ENCODE data around the gene CHN2.

Gene CHN2

GRCh38 chr7:29265208-29265923 is 70.8 kb downstream of the CHN2 start:
- FAIRE-seq (no peak), DNase-seq (ENCODE audit: insufficient read length) (no peak)
- TF ChIP-seq POLR2A (IDR thresholded peaks at IDR 0.05; ENCODE audit: low read depth, low read length) = no peak
- no peak for TF ChIP-seq TAF1 (IDR thresholded peaks at IDR 0.05; ENCODE audit: borderline replicate concordance, low read depth, low read length)
- no peak for TF ChIP-seq POLR2AphosphoS5 (IDR thresholded peaks at IDR 0.05; ENCODE audit: low read depth, low read length)

GRCh38 chr7:29269935-29270334 is 75.4 kb downstream of the CHN2 start:
- no peak for DNase-seq (ENCODE audit: insufficient read length)
- FAIRE-seq = no peak
- TF ChIP-seq POLR2A (IDR thresholded peaks at IDR 0.05; ENCODE audit: low read depth, low read length) (no peak), POLR2AphosphoS5 (IDR thresholded peaks at IDR 0.05; ENCODE audit: low read depth, low read length) (no peak), TAF1 (IDR thresholded peaks at IDR 0.05; ENCODE audit: borderline replicate concordance, low read depth, low read length) (no peak)

GRCh38 chr7:29270594-29271318 is 76.2 kb downstream of the CHN2 start:
- TF ChIP-seq TAF1 (IDR thresholded peaks at IDR 0.05; ENCODE audit: borderline replicate concordance, low read depth, low read length) (no peak), POLR2A (IDR thresholded peaks at IDR 0.05; ENCODE audit: low read depth, low read length) (no peak), POLR2AphosphoS5 (IDR thresholded peaks at IDR 0.05; ENCODE audit: low read depth, low read length) (no peak)
- DNase-seq (ENCODE audit: insufficient read length) (no peak), FAIRE-seq (no peak)

- no peak for DNase-seq (ENCODE audit: insufficient read length)
- TF ChIP-seq POLR2A (IDR thresholded peaks at IDR 0.05; ENCODE audit: low read depth, low read length) (no peak), POLR2AphosphoS5 (IDR thresholded peaks at IDR 0.05; ENCODE audit: low read depth, low read length) (no peak), TAF1 (IDR thresholded peaks at IDR 0.05; ENCODE audit: borderline replicate concordance, low read depth, low read length) (no peak)
- no peak for FAIRE-seq
Measured at GRCh38 chr7:29271319-29271658, 76.7 kb downstream of the CHN2 start.

- TF ChIP-seq POLR2AphosphoS5 (IDR thresholded peaks at IDR 0.05; ENCODE audit: low read depth, low read length) (no peak), TAF1 (IDR thresholded peaks at IDR 0.05; ENCODE audit: borderline replicate concordance, low read depth, low read length) (no peak), POLR2A (IDR thresholded peaks at IDR 0.05; ENCODE audit: low read depth, low read length) (no peak)
- FAIRE-seq = no peak
- no peak for DNase-seq (ENCODE audit: insufficient read length)
Measured at GRCh38 chr7:29272057-29272456, 77.5 kb downstream of the CHN2 start.

- FAIRE-seq (no peak), DNase-seq (ENCODE audit: insufficient read length) (no peak)
- TF ChIP-seq TAF1 (IDR thresholded peaks at IDR 0.05; ENCODE audit: borderline replicate concordance, low read depth, low read length) = no peak
- no peak for TF ChIP-seq POLR2AphosphoS5 (IDR thresholded peaks at IDR 0.05; ENCODE audit: low read depth, low read length)
- TF ChIP-seq POLR2A (IDR thresholded peaks at IDR 0.05; ENCODE audit: low read depth, low read length) = no peak
Measured at GRCh38 chr7:29274146-29275017, 79.8 kb downstream of the CHN2 start.

GRCh38 chr7:29275018-29275318 is 80.4 kb downstream of the CHN2 start:
- TF ChIP-seq POLR2A (IDR thresholded peaks at IDR 0.05; ENCODE audit: low read depth, low read length) (no peak), TAF1 (IDR thresholded peaks at IDR 0.05; ENCODE audit: borderline replicate concordance, low read depth, low read length) (no peak), POLR2AphosphoS5 (IDR thresholded peaks at IDR 0.05; ENCODE audit: low read depth, low read length) (no peak)
- no peak for FAIRE-seq
- DNase-seq (ENCODE audit: insufficient read length) = no peak

GRCh38 chr7:29275493-29275892 is 80.9 kb downstream of the CHN2 start:
- DNase-seq (ENCODE audit: insufficient read length) = no peak
- no peak for FAIRE-seq
- TF ChIP-seq POLR2AphosphoS5 (IDR thresholded peaks at IDR 0.05; ENCODE audit: low read depth, low read length) = no peak
- TF ChIP-seq TAF1 (IDR thresholded peaks at IDR 0.05; ENCODE audit: borderline replicate concordance, low read depth, low read length) = no peak
- TF ChIP-seq POLR2A (IDR thresholded peaks at IDR 0.05; ENCODE audit: low read depth, low read length) = no peak

GRCh38 chr7:29276199-29276598 is 81.6 kb downstream of the CHN2 start:
- FAIRE-seq (no peak), DNase-seq (ENCODE audit: insufficient read length) (no peak)
- no peak for TF ChIP-seq POLR2A (IDR thresholded peaks at IDR 0.05; ENCODE audit: low read depth, low read length)
- no peak for TF ChIP-seq TAF1 (IDR thresholded peaks at IDR 0.05; ENCODE audit: borderline replicate concordance, low read depth, low read length)
- TF ChIP-seq POLR2AphosphoS5 (IDR thresholded peaks at IDR 0.05; ENCODE audit: low read depth, low read length) = no peak

- no peak for DNase-seq (ENCODE audit: insufficient read length)
- TF ChIP-seq POLR2A (IDR thresholded peaks at IDR 0.05; ENCODE audit: low read depth, low read length) (no peak), TAF1 (IDR thresholded peaks at IDR 0.05; ENCODE audit: borderline replicate concordance, low read depth, low read length) (no peak), POLR2AphosphoS5 (IDR thresholded peaks at IDR 0.05; ENCODE audit: low read depth, low read length) (no peak)
- FAIRE-seq = no peak
Measured at GRCh38 chr7:29276806-29277205, 82.2 kb downstream of the CHN2 start.

GRCh38 chr7:29277436-29278215 is 83.1 kb downstream of the CHN2 start:
- TF ChIP-seq POLR2A (IDR thresholded peaks at IDR 0.05; ENCODE audit: low read depth, low read length) (no peak), TAF1 (IDR thresholded peaks at IDR 0.05; ENCODE audit: borderline replicate concordance, low read depth, low read length) (no peak), POLR2AphosphoS5 (IDR thresholded peaks at IDR 0.05; ENCODE audit: low read depth, low read length) (no peak)
- no peak for FAIRE-seq
- no peak for DNase-seq (ENCODE audit: insufficient read length)

Data from GM12892 (cell line).